AG09319 (cell line): ENCODE measurements around the gene MAPRE2.

Experiments
- DNase-seq: peaks from one replicate; pipeline ENCODE4 v3.0.0-alpha.2; 2010; ENCODE audit warnings: low read depth; ENCODE audit errors: extremely low read depth
- TF ChIP-seq, protein P1 (sequence below): IDR thresholded peaks from 2 replicates; pipeline ENCODE4 v1.5.1; 2011; ENCODE audit warnings: low read depth, mild to moderate bottlenecking, inconsistent platforms, low read length, moderate library complexity

The MAPRE2 gene

DNA sequence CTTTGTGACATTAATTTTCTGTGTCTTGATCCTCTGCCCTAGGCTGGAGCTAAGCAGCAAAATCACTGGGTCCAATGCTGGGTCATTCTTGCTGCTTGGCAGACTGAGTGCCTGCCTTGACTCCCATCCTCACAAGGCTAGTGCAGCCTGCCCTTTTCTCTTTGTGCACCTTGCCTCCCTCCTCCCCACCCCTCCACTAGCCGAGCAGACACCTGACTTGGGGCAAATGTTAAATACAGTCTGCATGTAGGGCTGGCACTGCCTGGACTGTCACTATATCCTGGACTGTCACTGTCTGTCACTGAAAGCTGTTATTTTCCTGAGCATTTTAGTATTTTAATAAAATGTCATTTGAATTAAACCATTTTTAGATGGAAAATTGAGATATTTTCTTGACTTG is 33.4 kb downstream of the MAPRE2 start:
- DNase-seq: no peak
- TF ChIP-seq, protein P1, sequence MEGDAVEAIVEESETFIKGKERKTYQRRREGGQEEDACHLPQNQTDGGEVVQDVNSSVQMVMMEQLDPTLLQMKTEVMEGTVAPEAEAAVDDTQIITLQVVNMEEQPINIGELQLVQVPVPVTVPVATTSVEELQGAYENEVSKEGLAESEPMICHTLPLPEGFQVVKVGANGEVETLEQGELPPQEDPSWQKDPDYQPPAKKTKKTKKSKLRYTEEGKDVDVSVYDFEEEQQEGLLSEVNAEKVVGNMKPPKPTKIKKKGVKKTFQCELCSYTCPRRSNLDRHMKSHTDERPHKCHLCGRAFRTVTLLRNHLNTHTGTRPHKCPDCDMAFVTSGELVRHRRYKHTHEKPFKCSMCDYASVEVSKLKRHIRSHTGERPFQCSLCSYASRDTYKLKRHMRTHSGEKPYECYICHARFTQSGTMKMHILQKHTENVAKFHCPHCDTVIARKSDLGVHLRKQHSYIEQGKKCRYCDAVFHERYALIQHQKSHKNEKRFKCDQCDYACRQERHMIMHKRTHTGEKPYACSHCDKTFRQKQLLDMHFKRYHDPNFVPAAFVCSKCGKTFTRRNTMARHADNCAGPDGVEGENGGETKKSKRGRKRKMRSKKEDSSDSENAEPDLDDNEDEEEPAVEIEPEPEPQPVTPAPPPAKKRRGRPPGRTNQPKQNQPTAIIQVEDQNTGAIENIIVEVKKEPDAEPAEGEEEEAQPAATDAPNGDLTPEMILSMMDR: no peak

DNA sequence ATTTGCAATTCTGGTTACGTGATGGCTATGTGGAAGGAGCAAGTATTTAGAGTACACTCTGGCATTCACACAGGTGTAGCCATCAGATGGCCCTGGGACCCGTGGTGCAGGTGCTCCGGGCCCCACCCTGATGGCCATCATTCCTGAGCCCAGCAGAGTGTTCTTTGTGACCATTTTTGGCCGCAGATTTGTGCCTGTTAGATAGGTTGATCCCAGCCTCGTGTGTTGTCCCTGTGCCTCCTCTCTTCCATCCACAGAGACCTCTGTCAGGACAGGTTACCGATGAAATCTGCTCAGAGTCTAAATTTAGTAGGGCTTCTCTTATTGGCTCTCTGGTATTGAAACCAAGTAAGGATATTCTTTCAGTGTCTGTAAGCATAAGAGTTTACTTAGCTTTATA is 33.9 kb downstream of the MAPRE2 start:
- TF ChIP-seq, protein P1: no peak
- DNase-seq: no peak

DNA sequence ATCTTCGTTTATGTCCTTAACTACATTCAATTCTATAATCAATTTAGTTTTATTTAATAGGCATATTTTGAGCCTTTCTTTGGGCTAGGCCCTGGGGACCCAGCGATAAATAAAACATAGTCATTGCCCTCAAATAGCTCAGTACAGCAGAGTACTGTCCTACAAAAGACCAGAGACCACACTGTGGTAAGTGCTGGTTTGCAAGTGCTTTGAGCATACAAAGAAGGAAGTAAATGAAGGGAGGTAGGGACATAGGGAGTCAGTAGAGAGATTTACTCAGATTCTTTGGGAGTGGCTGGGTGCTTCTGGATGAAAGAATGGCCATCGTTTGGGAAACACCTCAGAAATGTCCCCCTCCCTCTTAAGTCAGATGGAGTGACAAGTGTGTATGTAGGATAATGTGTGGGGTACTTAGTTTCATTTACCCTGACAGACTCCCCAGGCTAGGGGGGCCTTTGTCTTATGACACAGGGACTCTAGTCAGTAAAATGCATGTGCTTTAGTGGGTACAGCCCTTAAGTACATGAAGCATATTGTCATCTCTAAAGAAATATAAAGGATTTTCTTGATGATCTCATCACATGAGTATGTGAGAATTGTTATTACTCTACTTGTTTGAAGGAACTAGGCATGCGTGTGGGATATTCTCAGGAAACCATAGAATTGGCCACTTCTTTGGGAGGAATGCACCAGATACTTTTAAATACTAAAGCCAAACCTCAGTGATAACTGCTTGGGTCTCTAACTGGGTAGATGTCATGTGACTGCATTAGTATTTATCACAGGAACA is 35.1 kb downstream of the MAPRE2 start:
- DNase-seq: no peak
- TF ChIP-seq, protein P1: no peak

DNA sequence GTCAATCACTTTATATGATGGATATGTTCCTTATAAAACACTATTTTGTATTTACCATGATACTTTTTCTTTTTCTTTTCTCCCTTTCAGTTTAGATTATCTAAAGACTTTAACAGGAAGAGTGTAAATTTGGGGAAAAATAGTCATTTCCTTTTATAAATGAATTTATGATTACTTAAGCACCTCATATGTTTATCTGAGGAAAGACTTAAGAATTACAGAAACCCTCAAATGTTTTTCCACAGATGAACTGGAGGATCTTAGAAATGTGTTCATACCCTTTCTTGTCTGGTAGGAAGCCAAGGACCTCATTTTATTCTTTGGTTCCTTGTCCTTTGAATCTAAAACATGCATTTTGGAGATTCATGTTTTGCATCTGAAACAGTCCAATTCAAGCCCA is 36.7 kb downstream of the MAPRE2 start:
- TF ChIP-seq, protein P1: no peak
- DNase-seq: no peak

DNA sequence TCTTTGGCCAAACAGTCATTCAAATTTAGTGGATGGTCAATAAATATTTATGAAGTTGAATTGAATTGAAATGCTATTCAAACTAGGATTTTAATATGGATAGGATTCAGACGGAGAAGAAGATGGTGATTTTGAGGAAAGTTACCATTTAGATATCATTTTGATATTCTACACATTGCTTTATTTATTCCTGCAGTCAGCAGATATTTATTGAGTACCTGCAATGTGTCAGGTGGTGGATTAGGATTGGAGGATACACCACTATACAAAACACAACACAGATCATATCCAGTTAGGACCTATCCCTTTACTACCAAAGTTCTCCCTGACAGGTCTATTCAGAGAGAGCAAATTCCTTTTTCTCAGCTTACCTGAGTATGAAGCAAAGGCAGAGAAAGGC is 38.8 kb downstream of the MAPRE2 start:
- no peak for DNase-seq

DNA sequence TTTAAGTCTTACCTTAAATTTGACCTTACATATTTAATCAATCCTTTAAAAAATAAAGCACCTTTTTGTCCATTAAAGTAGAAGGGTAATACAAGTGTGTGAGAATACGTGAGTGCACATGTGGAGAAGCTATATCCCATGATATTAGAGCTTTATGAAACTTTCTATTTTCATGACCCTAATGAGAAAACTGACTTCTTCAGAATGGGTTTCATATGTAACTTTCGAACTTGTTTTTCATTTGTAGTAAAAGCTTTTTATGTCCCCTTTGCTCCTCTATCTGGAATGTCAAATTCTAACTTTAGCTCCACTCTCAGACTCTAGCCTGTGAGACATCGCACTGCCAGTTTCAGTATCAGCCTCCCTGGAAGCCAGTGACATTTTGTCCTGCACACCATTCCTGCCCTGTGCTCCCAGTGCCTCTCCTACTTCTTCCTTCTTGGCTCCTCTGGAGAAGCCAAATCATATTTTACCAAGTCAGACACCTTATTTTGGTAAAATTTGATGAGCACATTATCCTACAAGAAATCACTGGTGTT is 42.0 kb downstream of the MAPRE2 start:
- TF ChIP-seq, protein P1: no peak
- DNase-seq: no peak

More for the DNA sequence above, 38.8 kb downstream of the MAPRE2 start:
- TF ChIP-seq, protein P1: no peak
